Heart left ventricle (tissue), 16 donors: ENCODE results near the gene CCR2. TPM values are rescaled to one million over a fixed set of nuclear protein-coding genes. Genes with fewer than 3 reads are reported as not detected.

Experiments
- ATAC-seq, 4 donors: fragments of 200-7000 bp; cut with Tn5 transposase; one replicate each; pipeline ENCODE4 v1.9.1; 2020 to 2022; ENCODE audit warnings: moderate library complexity in 4 of 4, mild to moderate bottlenecking in 3 of 4, moderate number of reproducible peaks in 1 of 4
- DNase-seq, 5 donors: peaks; one replicate each; pipeline ENCODE4 v3.0.0-alpha.2; 2020
- H3K27ac ChIP-seq, 12 donors: fragments of 200-600 bp; sonication (generic) in 4 of 12; one replicate each; pipeline versions ENCODE4 v1.5.0 to v1.8.0; 2016 to 2022; ENCODE audit warnings: mild to moderate bottlenecking in 2 of 12
- H3K27me3 ChIP-seq, 9 donors: fragments of 200-600 bp; sonication (generic) in 2 of 9; one replicate each; pipeline versions ENCODE4 v1.5.1 to v1.8.0; 2016 to 2022; ENCODE audit warnings: mild to moderate bottlenecking in 3 of 9
- H3K36me3 ChIP-seq, 9 donors: fragments of 200-600 bp; sonication (generic) in 2 of 9; one replicate each; pipeline versions ENCODE4 v1.5.0 to v1.8.0; 2018 to 2022; ENCODE audit warnings: mild to moderate bottlenecking in 2 of 9
- H3K4me1 ChIP-seq, 12 donors: fragments of 200-600 bp; sonication (generic) in 4 of 12; one replicate each; pipeline versions ENCODE4 v1.5.0 to v1.8.0; 2016 to 2022; ENCODE audit warnings: mild to moderate bottlenecking in 3 of 12
- H3K4me3 ChIP-seq, 12 donors: fragments of 200-600 bp; sonication (generic) in 4 of 12; one replicate each; pipeline versions ENCODE4 v1.5.0 to v1.8.0; 2017 to 2022; ENCODE audit warnings: mild to moderate bottlenecking in 9 of 12, moderate library complexity in 4 of 12
- H3K9me3 ChIP-seq, 12 donors: fragments of 200-600 bp; sonication (generic) in 4 of 12; one replicate each; pipeline versions ENCODE4 v1.5.0 to v1.8.0; 2016 to 2022; ENCODE audit warnings: mild to moderate bottlenecking in 1 of 12
- CTCF ChIP-seq, 12 donors: fragments of 200-600 bp; sonication (generic) in 4 of 12; IDR thresholded peaks; one replicate each; pipeline versions ENCODE4 v1.5.0 to v1.8.0; 2018 to 2022; ENCODE audit warnings: antibody characterized with exemption in 12 of 12, mild to moderate bottlenecking in 5 of 12
- POLR2A ChIP-seq, 2 donors: fragments of 450-650 bp; IDR thresholded peaks; one replicate each; pipeline ENCODE4 v1.6.1; 2017; ENCODE audit warnings: antibody characterized with exemption in 2 of 2, mild to moderate bottlenecking in 2 of 2, moderate library complexity in 2 of 2
- WGBS, 4 donors: extraction: QIAGEN DNeasy Blood & Tissue Kit in 2 of 4; methylation state at CpG; one replicate each; pipeline versions ENCODE4 v1.1.5 to v1.1.7; 2013 to 2018; 5-methylcytosine and 5-hydroxymethylcytosine counted together
- intact Hi-C, 10 donors: fragments of 100-400 bp; cut with DNase I; formaldehyde crosslinking; loops; one replicate each; pipeline versions ENCODE4 v1.11.1 to v1.14.2; 2022
- polyA plus RNA-seq, 2 donors: library from polyadenylated mRNA; stranded (reverse); fragments of 200-250 nt; gene quantifications; one replicate each; pipeline ENCODE4 v1.2.3, GENCODE V29; 2013
- total RNA-seq, 9 donors: library from RNA; depleted of rRNA in 2 of 9; stranded (reverse); fragments of >200 nt in 2 of 9; fragmentation: NEBNext Ultra II Directional in 3 of 9; extraction: Animal tissue kit (Norgen Biotek cat#: 25700) in 3 of 9; gene quantifications; one replicate each; pipeline versions ENCODE4 v1.1.0 to v1.2.4, GENCODE V29; 2016 to 2023
- donor health status: ischemic (EF 13 %, LVEDD 7.1; RV severe dilation, severe dysfunction).
- donor health status: healthy with polysubstance abuse.
- donor health status: DM: no; HTN: yes; CAD: no.
- donor health status: DM: no; HTN: no; CAD: no.
- donor health status: ischemic (EF 25% LVEDD 6.9; RV normal size, moderate dysfunction).
- donor health status: ischemic (EF 25% LVEDD 5.7; RV mildly dilated, moderate dysfunction).
- donor health status: healthy.
- donor health status: DM: yes; HTN: yes; CAD: no.
- donor health status: ischemic (EF 35%, LVEDD 5.7; RV mildly dilated, moderate dysfunction).
- donor health status: nonischemic (EF 11% LVEDD 7.7; RV severe dilation, severe dysfunction).
- donor health status: DM: yes; HTN: yes; CAD: no.
- donor health status: PGD.
- donor health status: ischemic (EF 29% LVEDD 5.4; RV normal size, mild dysfunction).
- donor health status: nonischemic (EF 23%, LVEDD 6.1; RV moderate dilation, normal function).

CCR2 gene
- total and polyA plus RNA-seq, 11 donors: 0.23 to 10.5 (median 0.93) TPM

GRCh38 chr3:46393554-46394434, 39.9 kb downstream of the CCR2 start:
- DNase-seq: no peak
- TF ChIP-seq POLR2A (IDR thresholded peaks at IDR 0.05) (no peak), CTCF (IDR thresholded peaks at IDR 0.05) (no peak)
- Histone ChIP-seq H3K4me1 (peaks cover 0 to 34% (median 0%) of the 10 kb centered on the region in 12 donors), H3K9me3 (no peaks in the 10 kb centered on the region), H3K27ac (no peak overlapping the region), H3K27me3 (no peaks in the 10 kb centered on the region), H3K36me3 (no peaks in the 10 kb centered on the region), H3K4me3 (no peak overlapping the region)
- intact Hi-C loops: no loop called here
- peak in 1 of 4 donors; percentile 26 for ATAC-seq
- WGBS, 4 donors: 70 to 80% (median 75%) methylated on average over 8 of the region's 8 CpGs

- no peaks in the 10 kb centered on the region for H3K36me3 ChIP-seq
- no peaks in the 10 kb centered on the region for H3K9me3 ChIP-seq
- DNase-seq (no peak), ATAC-seq (peak in 1 of 4 donors; percentile 46)
- H3K27ac ChIP-seq: no peak overlapping the region
- no peak overlapping the region for H3K4me3 ChIP-seq
- H3K4me1 ChIP-seq: peaks cover 0 to 49% (median 0%) of the 10 kb centered on the region in 12 donors
- TF ChIP-seq POLR2A (IDR thresholded peaks at IDR 0.05) (no peak), CTCF (IDR thresholded peaks at IDR 0.05) (no peak)
- intact Hi-C loops: no loop called here
- 47 to 59% (median 56%) methylated on average over 6 of the region's 6 CpGs for WGBS, 4 donors
- no peaks in the 10 kb centered on the region for H3K27me3 ChIP-seq
Observed at GRCh38 chr3:46395210-46395661, 41.3 kb downstream of the CCR2 start.

- intact Hi-C loops: no loop called here
- Histone ChIP-seq H3K27me3 (no peaks in the 10 kb centered on the region), H3K27ac (peak overlapping the region in 1 of 12 donors; percentile 42), H3K4me3 (no peak overlapping the region), H3K4me1 (peaks cover 0 to 55% (median 0%) of the 10 kb centered on the region in 12 donors), H3K9me3 (no peaks in the 10 kb centered on the region), H3K36me3 (no peaks in the 10 kb centered on the region)
- TF ChIP-seq POLR2A (IDR thresholded peaks at IDR 0.05) (no peak), CTCF (IDR thresholded peaks at IDR 0.05) (no peak)
- WGBS, 4 donors: 71 to 84% (median 74%) methylated on average over 6 of the region's 6 CpGs
- ATAC-seq (peak in 1 of 4 donors; percentile 54), DNase-seq (no peak)
Observed at GRCh38 chr3:46395766-46396530, 42.0 kb downstream of the CCR2 start.

GRCh38 chr3:46397111-46397510, 43.2 kb downstream of the CCR2 start:
- peaks cover 0 to 55% (median 0%) of the 10 kb centered on the region in 12 donors for H3K4me1 ChIP-seq
- no peaks in the 10 kb centered on the region for H3K27me3 ChIP-seq
- no peak for ATAC-seq
- H3K4me3 ChIP-seq: no peak overlapping the region
- no peak overlapping the region for H3K27ac ChIP-seq
- intact Hi-C loops: no loop called here
- no peaks in the 10 kb centered on the region for H3K9me3 ChIP-seq
- H3K36me3 ChIP-seq: no peaks in the 10 kb centered on the region
- TF ChIP-seq POLR2A (IDR thresholded peaks at IDR 0.05) (no peak), CTCF (IDR thresholded peaks at IDR 0.05) (no peak)
- 60 to 85% (median 72%) methylated on average over 7 of the region's 7 CpGs for WGBS, 4 donors
- no peak for DNase-seq
